Endodermal cell (in vitro differentiated cells): ENCODE results near the gene AKAP12. TPM values are rescaled to one million over a fixed set of nuclear protein-coding genes. Genes with fewer than 3 reads are reported as not detected.

Source experiments
- DNase-seq: peaks from one replicate; pipeline ENCODE4 v3.0.0-alpha.2; 2017
- H3K27ac ChIP-seq: 2 replicates; pipeline ENCODE4 v1.5.1; 2013; ENCODE audit warnings: mild to moderate bottlenecking, low read depth, low read length, moderate library complexity
- H3K27me3 ChIP-seq: 2 replicates; pipeline ENCODE4 v1.6.1; 2013; ENCODE audit warnings: mild to moderate bottlenecking, low read length, moderate library complexity; ENCODE audit not compliant: insufficient read depth, control insufficient read depth, poor library complexity, severe bottlenecking
- H3K36me3 ChIP-seq: 2 replicates; pipeline ENCODE4 v1.7.0; 2013; ENCODE audit warnings: mild to moderate bottlenecking, low read length, moderate library complexity; ENCODE audit not compliant: control insufficient read depth, insufficient read depth
- H3K4me1 ChIP-seq: one replicate; pipeline ENCODE4 v1.7.0; 2013; ENCODE audit warnings: low read length; ENCODE audit not compliant: control insufficient read depth, insufficient read depth
- H3K4me3 ChIP-seq: 2 replicates; pipeline ENCODE4 v1.5.1; 2013; ENCODE audit warnings: mild to moderate bottlenecking, low read length, moderate library complexity
- H3K9ac ChIP-seq: 2 replicates; pipeline ENCODE4 v1.6.1; 2013; ENCODE audit warnings: mild to moderate bottlenecking, low read length, moderate library complexity; ENCODE audit not compliant: poor library complexity, severe bottlenecking; ENCODE audit errors: extremely low read depth
- H3K9me3 ChIP-seq: 2 replicates; pipeline ENCODE4 v1.6.1; 2013; ENCODE audit warnings: mild to moderate bottlenecking, low read length, moderate library complexity; ENCODE audit not compliant: control insufficient read depth
- H3K27ac Mint-ChIP-seq: 2 replicates; pipeline ENCODE4 v1.8.0; 2020; ENCODE audit warnings: mixed read lengths
- H3K27me3 Mint-ChIP-seq: 2 replicates; pipeline ENCODE4 v1.8.0; 2021; ENCODE audit warnings: mild to moderate bottlenecking, mixed read lengths; ENCODE audit not compliant: insufficient read depth
- H3K36me3 Mint-ChIP-seq: 2 replicates; pipeline ENCODE4 v1.8.0; 2020; ENCODE audit warnings: low read depth, mixed read lengths
- H3K4me1 Mint-ChIP-seq: 2 replicates; pipeline ENCODE4 v1.8.0; 2020; ENCODE audit warnings: mixed read lengths
- H3K4me3 Mint-ChIP-seq: 2 replicates; pipeline ENCODE4 v1.8.0; 2020; ENCODE audit warnings: mild to moderate bottlenecking, moderate library complexity, mixed read lengths
- H3K9me3 Mint-ChIP-seq: 2 replicates; pipeline ENCODE4 v1.8.0; 2020; ENCODE audit warnings: mild to moderate bottlenecking, mixed read lengths
- CTCF ChIP-seq: fragments of 200-600 bp; sonication (generic); conservative IDR thresholded peaks from 2 replicates; pipeline ENCODE4 v1.5.0; 2021; ENCODE audit warnings: antibody characterized with exemption, mild to moderate bottlenecking
- WGBS, 2 experiments: methylation state at CpG; one replicate each; pipeline versions ENCODE4 v1.1.5 to v1.1.7; 2013; ENCODE audit warnings: missing lambda C conversion rate in 2 of 2, mixed read lengths in 1 of 2; ENCODE audit not compliant: insufficient coverage in 1 of 2, insufficient read length in 1 of 2; 5-methylcytosine and 5-hydroxymethylcytosine counted together
- total RNA-seq, 2 donors: library from RNA; stranded (reverse); fragmentation: NEBNext Ultra II Directional in 1 of 2; extraction: Animal tissue kit (Norgen Biotek cat#: 25700) in 1 of 2; gene quantifications; 2 replicates in 1 of 2; 3 replicates in 1 of 2; pipeline ENCODE4 v1.2.1, GENCODE V29; 2021

AKAP12 gene
- total RNA-seq, 2 donors from 2014 or later: 27.3 to 33.3 TPM

GRCh38 chr6:151299011-151299410 is 59.2 kb downstream of the AKAP12 start:
- 94 to 95% methylated on average over 3 to 4 of the region's 4 CpGs for WGBS, 2 experiments
- Mint-ChIP-seq H3K4me1 (no peaks in the 10 kb centered on the region), H3K9me3 (no peaks in the 10 kb centered on the region), H3K27me3 (no peaks in the 10 kb centered on the region), H3K36me3 (no peaks in the 10 kb centered on the region), H3K4me3 (no peak overlapping the region), H3K27ac (no peak overlapping the region)
- Histone ChIP-seq H3K27ac (no peak overlapping the region), H3K27me3 (no peaks in the 10 kb centered on the region), H3K36me3 (no peaks in the 10 kb centered on the region), H3K9me3 (no peaks in the 10 kb centered on the region), H3K9ac (no peak overlapping the region), H3K4me3 (no peak overlapping the region), H3K4me1 (no peaks in the 10 kb centered on the region)
- DNase-seq: no peak
- no peak for TF ChIP-seq CTCF

GRCh38 chr6:151300267-151300991 is 60.7 kb downstream of the AKAP12 start:
- no peak for TF ChIP-seq CTCF
- Histone ChIP-seq H3K27ac (no peak overlapping the region), H3K4me1 (no peaks in the 10 kb centered on the region), H3K27me3 (no peaks in the 10 kb centered on the region), H3K9ac (no peak overlapping the region), H3K36me3 (no peaks in the 10 kb centered on the region), H3K9me3 (no peaks in the 10 kb centered on the region), H3K4me3 (no peak overlapping the region)
- Mint-ChIP-seq H3K9me3 (no peaks in the 10 kb centered on the region), H3K27me3 (no peaks in the 10 kb centered on the region), H3K27ac (no peak overlapping the region), H3K4me1 (no peaks in the 10 kb centered on the region), H3K36me3 (no peaks in the 10 kb centered on the region), H3K4me3 (no peak overlapping the region)
- DNase-seq: no peak
- 81 to 90% methylated on average over 6 to 8 of the region's 8 CpGs for WGBS, 2 experiments

- H3K4me1 ChIP-seq: no peaks in the 10 kb centered on the region
- Mint-ChIP-seq H3K9me3 (no peaks in the 10 kb centered on the region), H3K4me3 (no peak overlapping the region), H3K4me1 (peaks cover 7% of the 10 kb centered on the region), H3K36me3 (no peaks in the 10 kb centered on the region), H3K27ac (no peak overlapping the region), H3K27me3 (no peaks in the 10 kb centered on the region)
- H3K36me3 ChIP-seq: no peaks in the 10 kb centered on the region
- no peaks in the 10 kb centered on the region for H3K9me3 ChIP-seq
- H3K9ac ChIP-seq: no peak overlapping the region
- WGBS, 2 experiments: 98 to 99% methylated on average over 4 to 7 of the region's 8 CpGs
- no peak overlapping the region for H3K4me3 ChIP-seq
- TF ChIP-seq CTCF: no peak
- H3K27me3 ChIP-seq: no peaks in the 10 kb centered on the region
- H3K27ac ChIP-seq: no peak overlapping the region
- DNase-seq: no peak
Observed at GRCh38 chr6:151301547-151301946, 61.8 kb downstream of the AKAP12 start.
